Progenitor cell of endocrine pancreas (in vitro differentiated cells): ENCODE measurements around the gene ACSL4. TPM values are rescaled to one million over a fixed set of nuclear protein-coding genes. Genes with fewer than 3 reads are reported as not detected.

Experiments used
- DNase-seq: peaks from one replicate; pipeline ENCODE4 v3.0.0; 2021; ENCODE audit warnings: low spot score; ENCODE audit not compliant: unreplicated experiment
- H3K27ac Mint-ChIP-seq: 2 replicates; pipeline ENCODE4 v1.8.0; 2021; ENCODE audit warnings: mild to moderate bottlenecking, moderate library complexity, mixed read lengths
- H3K27me3 Mint-ChIP-seq: 2 replicates; pipeline ENCODE4 v1.8.0; 2021; ENCODE audit warnings: mixed read lengths
- H3K36me3 Mint-ChIP-seq: 2 replicates; pipeline ENCODE4 v1.8.0; 2022; ENCODE audit warnings: mixed read lengths; ENCODE audit not compliant: insufficient read depth
- H3K4me1 Mint-ChIP-seq: 2 replicates; pipeline ENCODE4 v1.8.0; 2021; ENCODE audit warnings: low read depth, mixed read lengths
- H3K4me3 Mint-ChIP-seq: 2 replicates; pipeline ENCODE4 v1.8.0; 2021; ENCODE audit warnings: low read depth, mild to moderate bottlenecking, moderate library complexity, mixed read lengths
- H3K9me3 Mint-ChIP-seq: 2 replicates; pipeline ENCODE4 v1.8.0; 2021; ENCODE audit warnings: low read depth, mixed read lengths
- total RNA-seq: library from RNA; stranded (reverse); gene quantifications from 2 replicates; pipeline ENCODE4 v1.2.1, GENCODE V29; 2021
- TF ChIP-seq, protein P1 (sequence below): fragments of 200-600 bp; sonication (generic); IDR thresholded peaks from one replicate; pipeline ENCODE4 v1.5.0; 2021; ENCODE audit warnings: antibody characterized with exemption, mild to moderate bottlenecking; ENCODE audit not compliant: unreplicated experiment

ACSL4 gene
- total RNA-seq, 1 donor from 2014 or later, result 44.9 TPM

DNA sequence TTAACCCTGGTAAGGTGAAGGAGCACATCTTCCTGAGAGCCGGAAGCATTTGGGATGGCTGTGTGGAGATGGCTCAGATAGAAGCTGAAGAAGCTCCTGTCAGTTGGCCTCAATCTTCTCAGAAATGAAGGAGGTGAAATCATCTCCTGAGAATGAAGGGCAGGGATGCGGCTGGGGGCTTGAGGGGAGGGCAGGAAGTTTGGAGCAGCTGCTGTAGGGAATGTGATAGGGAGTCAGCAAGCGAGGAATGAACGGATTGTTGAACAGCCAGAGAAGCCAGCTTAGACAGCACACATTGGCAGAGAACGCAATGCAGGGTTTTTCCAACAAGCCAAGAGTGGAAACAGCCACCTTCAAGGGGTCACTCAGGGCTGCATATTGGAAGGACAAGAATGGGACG is 118.1 kb downstream of the ACSL4 start:
- Mint-ChIP-seq H3K27me3 (no peaks in the 10 kb centered on the region), H3K36me3 (no peaks in the 10 kb centered on the region), H3K4me3 (no peak overlapping the region), H3K4me1 (no peaks in the 10 kb centered on the region), H3K9me3 (no peaks in the 10 kb centered on the region), H3K27ac (no peak overlapping the region)
- TF ChIP-seq, protein P1, sequence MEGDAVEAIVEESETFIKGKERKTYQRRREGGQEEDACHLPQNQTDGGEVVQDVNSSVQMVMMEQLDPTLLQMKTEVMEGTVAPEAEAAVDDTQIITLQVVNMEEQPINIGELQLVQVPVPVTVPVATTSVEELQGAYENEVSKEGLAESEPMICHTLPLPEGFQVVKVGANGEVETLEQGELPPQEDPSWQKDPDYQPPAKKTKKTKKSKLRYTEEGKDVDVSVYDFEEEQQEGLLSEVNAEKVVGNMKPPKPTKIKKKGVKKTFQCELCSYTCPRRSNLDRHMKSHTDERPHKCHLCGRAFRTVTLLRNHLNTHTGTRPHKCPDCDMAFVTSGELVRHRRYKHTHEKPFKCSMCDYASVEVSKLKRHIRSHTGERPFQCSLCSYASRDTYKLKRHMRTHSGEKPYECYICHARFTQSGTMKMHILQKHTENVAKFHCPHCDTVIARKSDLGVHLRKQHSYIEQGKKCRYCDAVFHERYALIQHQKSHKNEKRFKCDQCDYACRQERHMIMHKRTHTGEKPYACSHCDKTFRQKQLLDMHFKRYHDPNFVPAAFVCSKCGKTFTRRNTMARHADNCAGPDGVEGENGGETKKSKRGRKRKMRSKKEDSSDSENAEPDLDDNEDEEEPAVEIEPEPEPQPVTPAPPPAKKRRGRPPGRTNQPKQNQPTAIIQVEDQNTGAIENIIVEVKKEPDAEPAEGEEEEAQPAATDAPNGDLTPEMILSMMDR, result no peak
- DNase-seq, result no peak

DNA sequence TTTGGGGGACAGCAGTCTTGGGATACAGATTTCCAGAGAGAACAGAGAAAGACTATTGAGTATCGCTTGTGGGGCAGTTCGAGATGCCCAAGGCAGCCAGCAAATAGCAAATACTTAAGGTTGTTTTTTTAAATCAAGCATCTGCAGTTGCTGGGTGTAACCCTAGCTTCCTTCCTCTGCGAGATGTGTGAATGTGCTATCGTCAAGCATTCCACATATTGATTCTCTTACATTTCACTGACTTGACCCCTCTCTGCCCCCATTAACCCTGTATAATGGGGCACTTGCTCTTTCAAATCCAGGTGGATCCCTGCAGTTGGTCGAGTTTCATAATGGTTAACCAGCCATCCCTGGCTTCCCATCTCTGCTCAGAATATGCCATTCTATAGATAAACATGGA is 131.6 kb downstream of the ACSL4 start:
- Mint-ChIP-seq H3K4me1 (peaks cover 39% of the 10 kb centered on the region), H3K27me3 (no peaks in the 10 kb centered on the region), H3K27ac (peak overlapping the region; percentile 82), H3K36me3 (peaks cover 4% of the 10 kb centered on the region), H3K9me3 (peaks cover 13% of the 10 kb centered on the region), H3K4me3 (no peak overlapping the region)
- no peak for DNase-seq
- TF ChIP-seq, protein P1, result no peak

DNA sequence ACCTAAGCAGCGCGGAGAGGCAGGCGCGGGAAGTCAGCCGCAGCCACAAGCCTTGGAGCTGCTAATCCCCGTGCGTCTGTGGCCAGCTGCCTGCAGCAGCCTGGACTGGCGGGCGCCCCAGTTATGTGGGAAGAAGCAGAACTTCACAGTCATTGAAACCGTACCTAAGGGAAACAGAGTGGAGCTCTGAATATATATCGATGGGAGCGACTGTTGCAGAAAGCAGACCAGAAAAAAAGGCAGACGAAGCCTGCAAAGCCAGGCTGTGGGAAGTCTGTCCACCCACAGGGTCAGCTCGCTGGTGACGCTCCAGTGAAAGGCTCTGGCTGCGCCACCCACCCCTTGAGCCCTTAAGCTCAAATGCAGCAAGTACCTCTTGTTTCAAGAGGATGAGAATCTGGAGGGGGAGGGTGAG is 132.8 kb downstream of the ACSL4 start:
- no peaks in the 10 kb centered on the region for H3K36me3 Mint-ChIP-seq
- no peaks in the 10 kb centered on the region for H3K27me3 Mint-ChIP-seq
- H3K4me3 Mint-ChIP-seq, result no peak overlapping the region
- H3K27ac Mint-ChIP-seq, result no peak overlapping the region
- peaks cover under 1% of the 10 kb centered on the region for H3K9me3 Mint-ChIP-seq
- TF ChIP-seq, protein P1, result no peak
- peaks cover 44% of the 10 kb centered on the region for H3K4me1 Mint-ChIP-seq
- no peak for DNase-seq

DNA sequence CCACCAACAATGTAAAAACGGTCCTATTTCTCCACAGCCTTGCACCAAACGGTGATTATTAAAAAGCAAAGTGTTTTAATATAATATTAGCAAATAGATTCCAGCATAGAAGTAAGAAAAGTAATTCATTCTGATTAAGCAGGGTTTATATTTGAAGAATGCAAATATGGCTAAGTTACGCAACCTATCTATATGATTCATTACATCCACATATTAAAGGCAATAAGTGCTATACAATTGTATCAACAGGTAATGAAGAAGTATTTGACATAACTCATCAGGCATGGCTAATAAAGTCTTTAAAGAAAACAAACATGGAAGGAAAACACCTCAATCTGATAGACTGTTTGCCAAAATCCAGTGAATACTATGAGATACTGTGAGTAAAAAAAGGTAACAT is 137.0 kb downstream of the ACSL4 start:
- TF ChIP-seq, protein P1, result no peak
- no peaks in the 10 kb centered on the region for H3K9me3 Mint-ChIP-seq
- DNase-seq, result no peak
- no peak overlapping the region for H3K4me3 Mint-ChIP-seq
- no peak overlapping the region for H3K27ac Mint-ChIP-seq
- H3K4me1 Mint-ChIP-seq, result peaks cover 15% of the 10 kb centered on the region
- no peaks in the 10 kb centered on the region for H3K27me3 Mint-ChIP-seq
- H3K36me3 Mint-ChIP-seq, result no peaks in the 10 kb centered on the region

Other genes starting within 250 kb of the ACSL4 start
- gene NXT2, start 196.4 kb downstream of the ACSL4 start, total RNA-seq, result 23.2 and 23.5 TPM in 2 replicates
- gene KCNE5, start 108.1 kb downstream of the ACSL4 start, total RNA-seq, result 10.8 and 11.3 TPM in 2 replicates